ENCODE data around the gene TGFBR2. TPM values are rescaled to one million over a fixed set of nuclear protein-coding genes. Genes with fewer than 3 reads are reported as not detected.

The TGFBR2 gene
- total RNA-seq, 1 experiment from 2014 or later, result 45.9 TPM

- TF ChIP-seq CTCF (IDR thresholded peaks at IDR 0.05), result no peak
- H3K9me3 ChIP-seq (ENCODE audit: control insufficient read depth, insufficient read depth, low read depth, low read length), result no peaks in the 10 kb centered on the region
- POLR2A ChIA-PET, result no interaction called here
- H3K4me3 ChIP-seq (ENCODE audit: low read depth in 2 of 2, low read length in 2 of 2), result no peak overlapping the region
- H3K36me3 ChIP-seq (ENCODE audit: control insufficient read depth, insufficient read depth, low read length), result peaks cover 6% of the 10 kb centered on the region; the same call in 1 of the 2 replicates
- in situ Hi-C loops (cut with HindIII; ENCODE audit: low pct_unique_long_range_greater_than_20kb, low sequenced_read_pairs) (no loop called here), intact Hi-C loops (cut with micrococcal nuclease; ENCODE audit: unreplicated experiment) (no loop called here)
- CTCF ChIA-PET, result no interaction called here
- peaks cover 3% of the 10 kb centered on the region for H3K4me1 ChIP-seq (ENCODE audit: control insufficient read depth, insufficient read depth, low read length)
- no peaks in the 10 kb centered on the region for H3K27me3 ChIP-seq (ENCODE audit: control insufficient read depth, insufficient read depth, low read length)
- no peak overlapping the region for H3K27ac ChIP-seq (ENCODE audit: low read length)
- BruUV-seq (replicated peaks), result no TSS peak
- DNase-seq (ENCODE audit: low read depth, low spot score) (no peak), ATAC-seq (no peak)
These were observed 63.9 kb downstream of the TGFBR2 start for GRCh38 chr3:30670292-30670691.

GRCh38 chr3:30671527-30672286 is 65.3 kb downstream of the TGFBR2 start:
- no peak overlapping the region for H3K27ac ChIP-seq (ENCODE audit: low read length)
- in situ Hi-C loops (cut with HindIII; ENCODE audit: low pct_unique_long_range_greater_than_20kb, low sequenced_read_pairs), result no loop called here
- CTCF ChIA-PET, result no interaction called here

More at GRCh38 chr3:30671527-30672286, 65.3 kb downstream of the TGFBR2 start:
- BruUV-seq (replicated peaks), result no TSS peak
- peaks cover 3% of the 10 kb centered on the region for H3K4me1 ChIP-seq (ENCODE audit: control insufficient read depth, insufficient read depth, low read length)
- DNase-seq (ENCODE audit: low read depth, low spot score) (no peak), ATAC-seq (no peak)
- H3K9me3 ChIP-seq (ENCODE audit: control insufficient read depth, insufficient read depth, low read depth, low read length), result no peaks in the 10 kb centered on the region
- H3K4me3 ChIP-seq (ENCODE audit: low read depth in 2 of 2, low read length in 2 of 2), result no peak overlapping the region
- peaks cover 6% of the 10 kb centered on the region; the same call in 1 of the 2 replicates for H3K36me3 ChIP-seq (ENCODE audit: control insufficient read depth, insufficient read depth, low read length)
- POLR2A ChIA-PET, result no interaction called here
- intact Hi-C loops (cut with micrococcal nuclease; ENCODE audit: unreplicated experiment), result no loop called here
- no peaks in the 10 kb centered on the region for H3K27me3 ChIP-seq (ENCODE audit: control insufficient read depth, insufficient read depth, low read length)
- TF ChIP-seq SIN3A (IDR thresholded peaks at IDR 0.05; ENCODE audit: borderline replicate concordance, insufficient read depth, low read depth, low read length), result no peak
- no peak for TF ChIP-seq REST (IDR thresholded peaks at IDR 0.05; ENCODE audit: insufficient read depth in 1 of 2, low read depth in 2 of 2, low read length in 1 of 2)
- no peak for TF ChIP-seq POLR2AphosphoS5 (IDR thresholded peaks at IDR 0.05; ENCODE audit: low read depth, low read length)
- no peak for TF ChIP-seq TCF7L2 (IDR thresholded peaks at IDR 0.05; ENCODE audit: low read depth, low read length)
- TF ChIP-seq CTCF (IDR thresholded peaks at IDR 0.05), result no peak

Data from Panc1 (cell line).